ENCODE data around the gene PTHLH. TPM values are rescaled to one million over a fixed set of nuclear protein-coding genes. Genes with fewer than 3 reads are reported as not detected.

Gene PTHLH
- total RNA-seq, 1 experiment from 2014 or later = 1.6 TPM

DNA sequence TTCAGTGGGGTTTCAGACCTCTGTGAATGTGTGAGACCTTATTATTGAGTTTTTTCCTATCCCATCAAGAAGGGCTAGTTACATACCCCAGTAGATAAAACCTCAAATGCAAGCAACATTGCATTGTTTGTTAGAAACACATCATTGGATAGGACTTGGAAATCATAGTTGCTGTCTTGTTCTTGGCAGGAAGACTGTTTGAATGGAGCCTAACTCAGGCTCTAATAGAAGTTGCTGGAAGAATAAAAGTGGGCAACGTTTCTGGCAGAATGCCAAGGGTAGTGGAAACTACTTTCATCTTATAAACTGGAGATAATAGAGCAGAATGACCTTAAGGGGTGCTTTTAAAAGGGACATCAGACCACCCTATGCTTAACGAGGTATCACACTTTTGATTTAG, 9.9 kb upstream of the PTHLH start:
- Histone ChIP-seq H3K9me3 (ENCODE audit: insufficient read depth, low read depth) (no peaks in the 10 kb centered on the region), H3K4me3 (no peak overlapping the region), H3K27me3 (ENCODE audit: insufficient read depth, low read depth) (no peaks in the 10 kb centered on the region), H4K20me1 (ENCODE audit: insufficient read depth) (no peaks in the 10 kb centered on the region), H3K4me1 (replicated peaks; ENCODE audit: insufficient read depth) (peaks cover 18% of the 10 kb centered on the region), H3K4me2 (no peak overlapping the region), H2AFZ (no peak overlapping the region), H3K9me2 (ENCODE audit: insufficient read depth) (no peaks in the 10 kb centered on the region), H3K79me2 (ENCODE audit: low read depth) (no peaks in the 10 kb centered on the region), H3K36me3 (ENCODE audit: low read depth) (no peaks in the 10 kb centered on the region), H3F3A (ENCODE audit: insufficient read depth, low read depth) (no peaks in the 10 kb centered on the region; the same call in 1 of the 2 replicates), H3K27ac (no peak overlapping the region)
- POLR2A ChIA-PET (ENCODE audit: unreplicated experiment) = interaction anchor here (0.6 kb wide), 1 partner anchor 12 kb away, joined by 4 read pairs; no protein-coding TSS in a partner anchor
- no peak for DNase-seq
- TF ChIP-seq, protein P1, sequence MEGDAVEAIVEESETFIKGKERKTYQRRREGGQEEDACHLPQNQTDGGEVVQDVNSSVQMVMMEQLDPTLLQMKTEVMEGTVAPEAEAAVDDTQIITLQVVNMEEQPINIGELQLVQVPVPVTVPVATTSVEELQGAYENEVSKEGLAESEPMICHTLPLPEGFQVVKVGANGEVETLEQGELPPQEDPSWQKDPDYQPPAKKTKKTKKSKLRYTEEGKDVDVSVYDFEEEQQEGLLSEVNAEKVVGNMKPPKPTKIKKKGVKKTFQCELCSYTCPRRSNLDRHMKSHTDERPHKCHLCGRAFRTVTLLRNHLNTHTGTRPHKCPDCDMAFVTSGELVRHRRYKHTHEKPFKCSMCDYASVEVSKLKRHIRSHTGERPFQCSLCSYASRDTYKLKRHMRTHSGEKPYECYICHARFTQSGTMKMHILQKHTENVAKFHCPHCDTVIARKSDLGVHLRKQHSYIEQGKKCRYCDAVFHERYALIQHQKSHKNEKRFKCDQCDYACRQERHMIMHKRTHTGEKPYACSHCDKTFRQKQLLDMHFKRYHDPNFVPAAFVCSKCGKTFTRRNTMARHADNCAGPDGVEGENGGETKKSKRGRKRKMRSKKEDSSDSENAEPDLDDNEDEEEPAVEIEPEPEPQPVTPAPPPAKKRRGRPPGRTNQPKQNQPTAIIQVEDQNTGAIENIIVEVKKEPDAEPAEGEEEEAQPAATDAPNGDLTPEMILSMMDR (conservative IDR thresholded peaks at IDR 0.05) = no peak
- no peak for TF ChIP-seq EZH2 (IDR thresholded peaks at IDR 0.05; ENCODE audit: low read depth)
- CTCF ChIA-PET = no interaction called here
- BruUV-seq (replicated peaks) = no TSS peak
- intact Hi-C loops (cut with micrococcal nuclease; ENCODE audit: unreplicated experiment) = no loop called here

DNA sequence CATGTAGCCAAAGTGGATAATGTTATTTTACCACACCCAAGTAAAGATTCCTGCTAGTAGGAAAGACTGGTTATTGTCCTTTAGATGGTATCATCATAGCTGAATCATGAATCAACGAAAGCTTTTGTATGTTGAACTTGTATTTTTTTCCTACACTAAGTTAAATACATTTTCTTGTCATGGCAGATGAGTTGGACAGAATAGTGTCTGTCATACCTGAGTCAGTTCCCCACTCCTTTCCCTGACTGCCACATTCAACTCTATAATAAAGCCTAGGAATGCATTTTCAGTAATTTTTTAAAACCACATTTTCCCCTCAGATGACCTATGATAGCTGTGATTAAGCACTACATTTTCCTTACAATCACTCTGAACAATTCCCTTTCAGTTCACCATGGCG, 9.3 kb upstream of the PTHLH start:
- no peak overlapping the region for H2AFZ ChIP-seq
- peak in 1 of 2 experiments; percentile 66 for DNase-seq
- H3K9me2 ChIP-seq (ENCODE audit: insufficient read depth) = no peaks in the 10 kb centered on the region
- H3K9me3 ChIP-seq (ENCODE audit: insufficient read depth, low read depth) = no peaks in the 10 kb centered on the region
- no peaks in the 10 kb centered on the region; the same call in 1 of the 2 replicates for H3F3A ChIP-seq (ENCODE audit: insufficient read depth, low read depth)
- intact Hi-C loops (cut with micrococcal nuclease; ENCODE audit: unreplicated experiment) = no loop called here
- ChIA-PET CTCF (no interaction called here), POLR2A (ENCODE audit: unreplicated experiment) (interaction anchor here (0.6 kb wide), 1 partner anchor 12 kb away, joined by 4 read pairs; no protein-coding TSS in a partner anchor)
- H3K4me3 ChIP-seq = no peak overlapping the region
- TF ChIP-seq EZH2 (IDR thresholded peaks at IDR 0.05; ENCODE audit: low read depth) = no peak
- TF ChIP-seq, protein P1 (conservative IDR thresholded peaks at IDR 0.05) = no peak
- H3K27me3 ChIP-seq (ENCODE audit: insufficient read depth, low read depth) = no peaks in the 10 kb centered on the region
- no peak overlapping the region for H3K27ac ChIP-seq
- H3K36me3 ChIP-seq (ENCODE audit: low read depth) = no peaks in the 10 kb centered on the region
- H3K4me1 ChIP-seq (replicated peaks; ENCODE audit: insufficient read depth) = peaks cover 18% of the 10 kb centered on the region
- H4K20me1 ChIP-seq (ENCODE audit: insufficient read depth) = no peaks in the 10 kb centered on the region
- BruUV-seq (replicated peaks) = no TSS peak
- H3K79me2 ChIP-seq (ENCODE audit: low read depth) = no peaks in the 10 kb centered on the region
- H3K4me2 ChIP-seq = no peak overlapping the region

DNA sequence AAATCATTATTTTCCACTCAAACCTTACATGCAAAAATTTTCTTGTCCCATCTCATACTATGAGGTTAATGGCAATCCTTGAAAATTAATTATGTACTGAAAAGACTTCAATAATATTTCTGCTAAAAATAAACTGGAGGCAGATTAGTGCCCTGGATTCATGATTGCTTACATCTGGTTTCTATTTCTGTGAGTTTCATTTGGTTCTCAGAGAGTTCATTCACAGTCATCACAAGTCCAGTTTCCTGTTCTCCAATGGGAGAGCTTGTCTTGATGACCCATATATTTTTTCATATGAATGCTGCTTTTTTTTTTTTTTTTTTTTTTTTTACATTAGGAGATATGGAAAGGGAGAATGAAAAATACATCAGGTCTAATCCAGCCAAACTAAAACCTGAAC, 6.6 kb upstream of the PTHLH start:
- H3K4me1 ChIP-seq (replicated peaks; ENCODE audit: insufficient read depth) = peaks cover 11% of the 10 kb centered on the region

More for the DNA sequence above, 6.6 kb upstream of the PTHLH start:
- Histone ChIP-seq H2AFZ (no peak overlapping the region), H4K20me1 (ENCODE audit: insufficient read depth) (no peaks in the 10 kb centered on the region), H3K4me3 (no peak overlapping the region), H3K79me2 (ENCODE audit: low read depth) (no peaks in the 10 kb centered on the region), H3K27me3 (ENCODE audit: insufficient read depth, low read depth) (no peaks in the 10 kb centered on the region), H3K27ac (no peak overlapping the region), H3K36me3 (ENCODE audit: low read depth) (no peaks in the 10 kb centered on the region), H3K9me2 (ENCODE audit: insufficient read depth) (no peaks in the 10 kb centered on the region), H3K9me3 (ENCODE audit: insufficient read depth, low read depth) (no peaks in the 10 kb centered on the region), H3K4me2 (no peak overlapping the region), H3F3A (ENCODE audit: insufficient read depth, low read depth) (no peaks in the 10 kb centered on the region; the same call in 1 of the 2 replicates)
- ChIA-PET CTCF (no interaction called here), POLR2A (ENCODE audit: unreplicated experiment) (no interaction called here)
- TF ChIP-seq, protein P1 (conservative IDR thresholded peaks at IDR 0.05) = no peak
- TF ChIP-seq EZH2 (IDR thresholded peaks at IDR 0.05; ENCODE audit: low read depth) = no peak
- BruUV-seq (replicated peaks) = no TSS peak
- DNase-seq = no peak
- intact Hi-C loops (cut with micrococcal nuclease; ENCODE audit: unreplicated experiment) = no loop called here
